Cardiac muscle cell (in vitro differentiated cells and primary cell): ENCODE results near the gene CAMK2D. TPM values are rescaled to one million over a fixed set of nuclear protein-coding genes. Genes with fewer than 3 reads are reported as not detected.

Source experiments
- DNase-seq, 2 donors: peaks; one replicate each; pipeline versions ENCODE4 v3.0.0 to v3.0.0-alpha.2; 2010 to 2017; ENCODE audit warnings: low read depth in 1 of 2, low spot score in 1 of 2
- H3K27ac ChIP-seq: fragments of 200-600 bp; sonication (generic); 2 replicates; pipeline ENCODE4 v1.5.1; 2016
- H3K27me3 ChIP-seq: fragments of 200-600 bp; sonication (generic); 2 replicates; pipeline ENCODE4 v1.6.0; 2016; ENCODE audit warnings: control low read depth
- H3K36me3 ChIP-seq: fragments of 200-600 bp; sonication (generic); 2 replicates; pipeline ENCODE4 v1.5.1; 2016; ENCODE audit warnings: control low read depth
- H3K4me1 ChIP-seq: fragments of 200-600 bp; sonication (generic); 2 replicates; pipeline ENCODE4 v1.8.1; 2017; ENCODE audit warnings: low read depth, mild to moderate bottlenecking, mixed run types
- H3K4me3 ChIP-seq: fragments of 200-600 bp; sonication (generic); 2 replicates; pipeline ENCODE4 v1.5.1; 2016; ENCODE audit warnings: mild to moderate bottlenecking
- H3K9me3 ChIP-seq: fragments of 200-600 bp; sonication (generic); 2 replicates; pipeline ENCODE4 v1.5.1; 2017; ENCODE audit warnings: low read depth, mild to moderate bottlenecking, control low read depth
- polyA plus RNA-seq: library from polyadenylated mRNA; unstranded; fragments of >200 nt; fragmentation: Nextera tagmentation; extraction: Ambion mirVana; gene quantifications from 2 replicates; pipeline ENCODE4 v1.2.1, GENCODE V29; 2016
- total RNA-seq: library from RNA; depleted of rRNA; stranded (reverse); fragments of >200 nt; gene quantifications from 2 replicates; pipeline ENCODE4 v1.2.3, GENCODE V29; 2016
- TF ChIP-seq, protein P1 (sequence below): IDR thresholded peaks from 2 replicates; pipeline ENCODE4 v1.5.1; 2012; ENCODE audit warnings: low read depth, mild to moderate bottlenecking, low read length

Gene CAMK2D
- total and polyA plus RNA-seq, 2 experiments from 2014 or later = 60.6 to 84.7 TPM

DNA sequence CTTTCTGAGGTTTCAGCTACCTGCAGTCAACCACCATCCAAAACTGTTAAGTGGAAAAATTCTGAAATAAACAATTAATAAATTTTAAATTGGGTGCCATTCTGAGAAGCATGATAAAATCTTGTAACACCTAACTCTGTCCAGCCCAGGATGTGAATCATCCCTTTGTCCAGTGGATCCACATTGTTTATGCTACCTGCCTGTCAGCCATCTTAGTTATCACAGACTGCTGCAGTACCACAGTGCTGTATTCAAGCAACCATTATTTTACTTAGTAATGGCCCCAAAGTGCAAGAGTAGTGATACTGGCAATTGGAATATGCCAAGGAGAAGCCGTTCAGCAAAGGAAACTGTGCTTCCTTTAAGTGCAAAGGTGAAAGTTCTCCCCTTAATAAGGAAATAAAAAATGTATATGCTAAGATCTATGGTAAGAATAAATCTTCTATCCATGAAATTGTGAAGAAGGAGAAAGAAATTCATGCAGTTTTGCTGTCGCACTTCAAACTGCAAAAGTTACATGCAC lies 20.6 kb downstream of the CAMK2D start:
- Histone ChIP-seq H3K36me3 (no peaks in the 10 kb centered on the region), H3K4me1 (no peaks in the 10 kb centered on the region), H3K27me3 (no peaks in the 10 kb centered on the region), H3K27ac (peak overlapping the region; percentile 17), H3K9me3 (no peaks in the 10 kb centered on the region), H3K4me3 (no peak overlapping the region)
- TF ChIP-seq, protein P1, sequence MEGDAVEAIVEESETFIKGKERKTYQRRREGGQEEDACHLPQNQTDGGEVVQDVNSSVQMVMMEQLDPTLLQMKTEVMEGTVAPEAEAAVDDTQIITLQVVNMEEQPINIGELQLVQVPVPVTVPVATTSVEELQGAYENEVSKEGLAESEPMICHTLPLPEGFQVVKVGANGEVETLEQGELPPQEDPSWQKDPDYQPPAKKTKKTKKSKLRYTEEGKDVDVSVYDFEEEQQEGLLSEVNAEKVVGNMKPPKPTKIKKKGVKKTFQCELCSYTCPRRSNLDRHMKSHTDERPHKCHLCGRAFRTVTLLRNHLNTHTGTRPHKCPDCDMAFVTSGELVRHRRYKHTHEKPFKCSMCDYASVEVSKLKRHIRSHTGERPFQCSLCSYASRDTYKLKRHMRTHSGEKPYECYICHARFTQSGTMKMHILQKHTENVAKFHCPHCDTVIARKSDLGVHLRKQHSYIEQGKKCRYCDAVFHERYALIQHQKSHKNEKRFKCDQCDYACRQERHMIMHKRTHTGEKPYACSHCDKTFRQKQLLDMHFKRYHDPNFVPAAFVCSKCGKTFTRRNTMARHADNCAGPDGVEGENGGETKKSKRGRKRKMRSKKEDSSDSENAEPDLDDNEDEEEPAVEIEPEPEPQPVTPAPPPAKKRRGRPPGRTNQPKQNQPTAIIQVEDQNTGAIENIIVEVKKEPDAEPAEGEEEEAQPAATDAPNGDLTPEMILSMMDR = no peak
- no peak for DNase-seq

GRCh38 chr4:113739197-113739596 lies 22.3 kb downstream of the CAMK2D start:
- TF ChIP-seq, protein P1 = no peak
- H3K4me1 ChIP-seq = no peaks in the 10 kb centered on the region
- no peak overlapping the region for H3K27ac ChIP-seq
- H3K27me3 ChIP-seq = no peaks in the 10 kb centered on the region
- no peak for DNase-seq
- H3K4me3 ChIP-seq = no peak overlapping the region
- no peaks in the 10 kb centered on the region for H3K36me3 ChIP-seq
- no peaks in the 10 kb centered on the region for H3K9me3 ChIP-seq

- TF ChIP-seq, protein P1 = no peak
- no peaks in the 10 kb centered on the region for H3K27me3 ChIP-seq
- no peaks in the 10 kb centered on the region for H3K9me3 ChIP-seq
- peak in 1 of 2 donors; percentile 79 for DNase-seq
- H3K4me3 ChIP-seq = no peak overlapping the region
- no peak overlapping the region for H3K27ac ChIP-seq
- no peaks in the 10 kb centered on the region for H3K4me1 ChIP-seq
- no peaks in the 10 kb centered on the region for H3K36me3 ChIP-seq
These were observed 23.3 kb downstream of the CAMK2D start for GRCh38 chr4:113738251-113738650.

GRCh38 chr4:113733685-113734084 lies 27.9 kb downstream of the CAMK2D start:
- Histone ChIP-seq H3K4me1 (no peaks in the 10 kb centered on the region), H3K9me3 (no peaks in the 10 kb centered on the region), H3K27ac (no peak overlapping the region), H3K36me3 (no peaks in the 10 kb centered on the region), H3K4me3 (no peak overlapping the region), H3K27me3 (no peaks in the 10 kb centered on the region)
- TF ChIP-seq, protein P1 = no peak
- no peak for DNase-seq

DNA sequence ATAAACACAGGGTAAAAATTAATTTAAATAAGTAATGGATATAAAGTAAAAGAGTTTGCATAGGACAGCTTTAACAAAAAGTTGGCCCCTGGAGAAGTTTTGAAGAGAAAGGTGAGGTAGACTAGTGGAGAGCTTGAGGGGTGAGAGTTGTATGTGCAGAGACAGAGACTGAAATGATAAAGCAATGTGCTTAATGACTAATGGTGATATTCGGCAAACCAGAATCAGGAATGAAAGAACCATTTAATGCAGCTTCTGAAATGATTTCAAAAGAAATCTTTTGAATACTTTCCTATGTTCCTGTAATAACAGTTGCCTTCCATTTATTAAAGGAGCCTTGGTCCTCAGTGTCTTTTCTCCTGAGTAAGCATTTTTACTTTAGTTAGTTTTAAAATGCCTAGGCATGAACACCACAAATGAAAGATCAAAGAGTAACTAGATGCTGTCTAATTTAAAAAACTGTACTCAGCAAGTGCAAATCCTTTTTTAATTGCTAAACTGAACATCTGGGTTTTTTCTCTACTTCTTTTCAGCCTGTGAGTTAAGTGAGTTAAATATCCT lies 28.5 kb downstream of the CAMK2D start:
- H3K4me3 ChIP-seq = no peak overlapping the region
- H3K27ac ChIP-seq = no peak overlapping the region
- no peaks in the 10 kb centered on the region for H3K9me3 ChIP-seq
- TF ChIP-seq, protein P1 = no peak
- no peaks in the 10 kb centered on the region for H3K36me3 ChIP-seq
- no peak for DNase-seq
- no peaks in the 10 kb centered on the region for H3K27me3 ChIP-seq
- H3K4me1 ChIP-seq = no peaks in the 10 kb centered on the region
